GM12865 (cell line): ENCODE results near the gene STON2.

Source experiments
- DNase-seq: peaks from one replicate; pipeline ENCODE4 v3.0.0; 2010; ENCODE audit warnings: low read depth
- H3K4me3 ChIP-seq: 2 replicates; pipeline ENCODE4 v1.5.1; 2011; ENCODE audit warnings: mild to moderate bottlenecking, low read depth, low read length, control low read depth
- CTCF ChIP-seq: IDR thresholded peaks from 2 replicates; pipeline ENCODE4 v1.5.1; 2011; ENCODE audit warnings: low read length, control low read depth, low read depth, inconsistent platforms; ENCODE audit not compliant: insufficient read depth; ENCODE audit errors: missing control alignments

STON2 gene

GRCh38 chr14:81348061-81348460, 52.1 kb downstream of the STON2 start:
- no peak for DNase-seq
- no peak overlapping the region for H3K4me3 ChIP-seq
- no peak for TF ChIP-seq CTCF

GRCh38 chr14:81345781-81346180, 54.3 kb downstream of the STON2 start:
- no peak for DNase-seq
- no peak overlapping the region for H3K4me3 ChIP-seq
- no peak for TF ChIP-seq CTCF

GRCh38 chr14:81344481-81345160, 55.5 kb downstream of the STON2 start:
- DNase-seq, result no peak
- H3K4me3 ChIP-seq, result no peak overlapping the region
- TF ChIP-seq CTCF, result no peak

GRCh38 chr14:81343701-81344100, 56.4 kb downstream of the STON2 start:
- no peak for DNase-seq
- H3K4me3 ChIP-seq, result no peak overlapping the region
- no peak for TF ChIP-seq CTCF

GRCh38 chr14:81342850-81343580, 57.1 kb downstream of the STON2 start:
- DNase-seq, result no peak
- no peak for TF ChIP-seq CTCF
- H3K4me3 ChIP-seq, result no peak overlapping the region

GRCh38 chr14:81341781-81342180, 58.3 kb downstream of the STON2 start:
- no peak for DNase-seq
- TF ChIP-seq CTCF, result no peak
- H3K4me3 ChIP-seq, result no peak overlapping the region
